Neuronal stem cell (in vitro differentiated cells): ENCODE measurements around the gene MYCBPAP.
A peak's percentile ranks its signal among the peaks of the same experiment; 100 is the strongest.
"Not testable (repeated sequence)": the region's sequence is repeated elsewhere in the genome, so short reads cannot be mapped to it uniquely, and the experiment has no call there.

Experiments used
- DNase-seq: peaks from one replicate; pipeline ENCODE4 v3.0.0-alpha.2; 2013; ENCODE audit warnings: low spot score
- H2AFZ ChIP-seq: one replicate; pipeline ENCODE4 v1.6.1; 2013; ENCODE audit warnings: mild to moderate bottlenecking, low read length, inconsistent platforms
- H2AK5ac ChIP-seq: 2 replicates; pipeline ENCODE4 v1.6.1; 2013; ENCODE audit warnings: low read depth, mild to moderate bottlenecking, inconsistent platforms, low read length, moderate library complexity, mixed read lengths
- H2BK120ac ChIP-seq: 2 replicates; pipeline ENCODE4 v1.6.1; 2013; ENCODE audit warnings: low read depth, mild to moderate bottlenecking, inconsistent platforms, low read length, moderate library complexity, mixed read lengths
- H2BK12ac ChIP-seq: one replicate; pipeline ENCODE4 v1.6.1; 2013; ENCODE audit warnings: low read length, inconsistent platforms
- H2BK15ac ChIP-seq: 2 replicates; pipeline ENCODE4 v1.6.1; 2013; ENCODE audit warnings: mild to moderate bottlenecking, low read length, inconsistent platforms, mixed read lengths
- H2BK5ac ChIP-seq: one replicate; pipeline ENCODE4 v1.6.1; 2013; ENCODE audit warnings: inconsistent platforms, mild to moderate bottlenecking, low read length, moderate library complexity
- H3K14ac ChIP-seq: one replicate; pipeline ENCODE4 v1.6.1; 2013; ENCODE audit warnings: low read length, inconsistent platforms
- H3K18ac ChIP-seq: 2 replicates; pipeline ENCODE4 v1.6.1; 2013; ENCODE audit warnings: low read length, inconsistent platforms
- H3K23ac ChIP-seq: 2 replicates; pipeline ENCODE4 v1.6.1; 2013; ENCODE audit warnings: low read depth, mild to moderate bottlenecking, mixed read lengths, low read length, inconsistent platforms; ENCODE audit not compliant: poor library complexity
- H3K27ac ChIP-seq: replicated peaks from 3 replicates; pipeline ENCODE4 v1.5.1; 2013; ENCODE audit warnings: low read length, inconsistent platforms
- H3K27me3 ChIP-seq, 3 experiments: 2 replicates each; pipeline ENCODE4 v1.6.1; 2013; ENCODE audit warnings: low read length in 3 of 3, mild to moderate bottlenecking in 2 of 3, inconsistent platforms in 1 of 3, low read depth in 1 of 3, mixed read lengths in 1 of 3, moderate library complexity in 1 of 3; ENCODE audit not compliant: control insufficient read depth in 3 of 3, insufficient read depth in 3 of 3
- H3K36me3 ChIP-seq, 2 donors: replicated peaks in 1 of 2; 2 replicates each; pipeline ENCODE4 v1.6.1; 2013; ENCODE audit warnings: low read length in 2 of 2; ENCODE audit not compliant: control insufficient read depth in 2 of 2, insufficient read depth in 2 of 2
- H3K4ac ChIP-seq: 2 replicates; pipeline ENCODE4 v1.6.1; 2013; ENCODE audit warnings: inconsistent platforms, mild to moderate bottlenecking, low read length, moderate library complexity
- H3K4me1 ChIP-seq, 2 donors: 1 replicate in 1 of 2; 2 replicates in 1 of 2; pipeline ENCODE4 v1.6.1; 2013; ENCODE audit warnings: low read length in 2 of 2, low read depth in 1 of 2; ENCODE audit not compliant: control insufficient read depth in 2 of 2, insufficient read depth in 1 of 2
- H3K4me2 ChIP-seq: one replicate; pipeline ENCODE4 v1.6.1; 2013; ENCODE audit warnings: mild to moderate bottlenecking, low read length, inconsistent platforms; ENCODE audit not compliant: insufficient read depth, poor library complexity, severe bottlenecking
- H3K4me3 ChIP-seq, 2 donors: 2 replicates each; pipeline ENCODE4 v1.5.1; 2013; ENCODE audit warnings: low read length in 2 of 2, mild to moderate bottlenecking in 2 of 2, inconsistent platforms in 1 of 2, moderate library complexity in 1 of 2
- H3K79me1 ChIP-seq: one replicate; pipeline ENCODE4 v1.6.1; 2013; ENCODE audit warnings: low read depth, mild to moderate bottlenecking, inconsistent platforms, low read length, moderate library complexity
- H3K9ac ChIP-seq: one replicate; pipeline ENCODE4 v1.6.1; 2013; ENCODE audit warnings: mild to moderate bottlenecking, low read depth, low read length, inconsistent platforms; ENCODE audit not compliant: poor library complexity
- H3K9me3 ChIP-seq, 2 donors: replicated peaks in 1 of 2; 2 replicates each; pipeline versions ENCODE3 to v1.6.1; 2013; ENCODE audit warnings: low read length in 2 of 2, mild to moderate bottlenecking in 2 of 2, inconsistent platforms in 1 of 2, low read depth in 1 of 2, mixed read lengths in 1 of 2, moderate library complexity in 1 of 2; ENCODE audit not compliant: control insufficient read depth in 2 of 2, insufficient read depth in 1 of 2
- H4K8ac ChIP-seq: one replicate; pipeline ENCODE4 v1.6.1; 2013; ENCODE audit warnings: low read depth, mild to moderate bottlenecking, inconsistent platforms, low read length, moderate library complexity
- H4K91ac ChIP-seq: one replicate; pipeline ENCODE4 v1.6.1; 2013; ENCODE audit warnings: low read length, low read depth, mild to moderate bottlenecking, inconsistent platforms; ENCODE audit not compliant: poor library complexity
- WGBS, 2 donors: extraction: QIAGEN DNeasy Blood & Tissue Kit; methylation state at CpG; one replicate each; pipeline ENCODE4 v1.1.7; 2013; ENCODE audit warnings: missing lambda C conversion rate in 2 of 2, mixed read lengths in 1 of 2; ENCODE audit not compliant: insufficient read length in 2 of 2, insufficient replicate concordance in 1 of 2; ENCODE audit errors: extremely low coverage in 2 of 2; 5-methylcytosine and 5-hydroxymethylcytosine counted together

The MYCBPAP gene

GRCh38 chr17:50472286-50472685 lies 36.0 kb upstream of the MYCBPAP start:
- H3K27me3 ChIP-seq, result peaks cover 16 to 90% (median 49%) of the 10 kb centered on the region in 3 experiments
- WGBS, 2 donors, result no CpG with 5 or more reads among the region's 10 CpGs

GRCh38 chr17:50472761-50473161 lies 35.5 kb upstream of the MYCBPAP start:
- not testable (repeated sequence) for H3K79me1 ChIP-seq, H2BK15ac ChIP-seq, H3K27ac ChIP-seq, H2BK5ac ChIP-seq, H3K4me2 ChIP-seq, H3K14ac ChIP-seq, H2BK120ac ChIP-seq, H2AK5ac ChIP-seq, H2AFZ ChIP-seq, H3K18ac ChIP-seq, H3K9me3 ChIP-seq, H4K91ac ChIP-seq, H3K36me3 ChIP-seq, H3K4me1 ChIP-seq, H3K23ac ChIP-seq, H2BK12ac ChIP-seq, H3K4me3 ChIP-seq, H4K8ac ChIP-seq, H3K4ac ChIP-seq, H3K9ac ChIP-seq, DNase-seq
- no CpG with 5 or more reads among the region's 13 CpGs for WGBS, 2 donors
- peaks cover 14 to 85% (median 45%) of the 10 kb centered on the region in 3 experiments for H3K27me3 ChIP-seq

More at GRCh38 chr17:50472286-50472685, 36.0 kb upstream of the MYCBPAP start:
- peak overlapping the region; percentile 13 for H3K18ac ChIP-seq
- no peak overlapping the region for H2BK5ac ChIP-seq
- no peak overlapping the region for H3K9ac ChIP-seq
- peak overlapping the region; percentile 79 for H3K14ac ChIP-seq
- no peak for DNase-seq
- H3K27ac ChIP-seq, result no peak overlapping the region
- no peak overlapping the region for H3K23ac ChIP-seq
- no peak overlapping the region for H3K4me2 ChIP-seq
- no peak overlapping the region for H2BK120ac ChIP-seq
- H3K4me1 ChIP-seq, result peaks cover 0 to 8% of the 10 kb centered on the region in 2 donors
- no peaks in the 10 kb centered on the region for H3K36me3 ChIP-seq
- H4K8ac ChIP-seq, result no peak overlapping the region
- no peak overlapping the region for H2AFZ ChIP-seq
- peak overlapping the region; percentile 24 for H2BK15ac ChIP-seq
- H4K91ac ChIP-seq, result no peak overlapping the region
- peaks cover 4 to 8% of the 10 kb centered on the region in 2 donors for H3K9me3 ChIP-seq
- no peaks in the 10 kb centered on the region for H3K79me1 ChIP-seq
- no peak overlapping the region for H2AK5ac ChIP-seq
- H2BK12ac ChIP-seq, result no peak overlapping the region
- H3K4me3 ChIP-seq, result no peak overlapping the region
- no peak overlapping the region for H3K4ac ChIP-seq

DNA sequence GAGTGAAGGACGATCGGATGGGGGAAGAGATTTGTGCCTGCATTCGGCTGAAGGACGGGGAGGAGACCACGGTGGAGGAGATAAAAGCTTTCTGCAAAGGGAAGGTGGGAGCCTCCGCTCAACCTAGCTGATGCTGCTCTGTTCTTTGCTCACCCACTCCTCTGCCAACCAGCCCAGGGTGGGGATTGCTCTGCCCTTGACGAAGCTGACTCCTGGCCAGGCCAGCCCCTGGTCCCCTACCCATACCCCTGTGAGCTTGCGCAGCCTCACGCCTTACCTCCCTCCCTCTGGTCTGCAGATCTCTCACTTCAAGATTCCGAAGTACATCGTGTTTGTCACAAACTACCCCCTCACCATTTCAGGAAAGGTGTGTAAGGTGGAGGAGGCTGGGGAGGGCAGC lies 34.3 kb upstream of the MYCBPAP start:
- Histone ChIP-seq H2AK5ac (no peak overlapping the region), H2BK12ac (no peak overlapping the region)
- WGBS, 2 donors, result no CpG with 5 or more reads among the region's 11 CpGs

GRCh38 chr17:50474523-50474922 lies 33.7 kb upstream of the MYCBPAP start:
- no peak overlapping the region for H2AFZ ChIP-seq
- no peak overlapping the region for H3K14ac ChIP-seq
- no peak overlapping the region for H3K27ac ChIP-seq
- no peaks in the 10 kb centered on the region for H3K36me3 ChIP-seq
- H3K4me3 ChIP-seq, result no peak overlapping the region
- H3K23ac ChIP-seq, result no peak overlapping the region
- no peak for DNase-seq
- no peak overlapping the region for H3K9ac ChIP-seq
- WGBS, 2 donors, result no CpG with 5 or more reads among the region's 6 CpGs
- no peaks in the 10 kb centered on the region for H3K79me1 ChIP-seq
- no peak overlapping the region for H3K4me2 ChIP-seq
- no peak overlapping the region for H2BK120ac ChIP-seq
- peaks cover 3 to 68% (median 28%) of the 10 kb centered on the region in 3 experiments for H3K27me3 ChIP-seq
- H2BK15ac ChIP-seq, result no peak overlapping the region
- H2BK12ac ChIP-seq, result no peak overlapping the region
- H3K4ac ChIP-seq, result no peak overlapping the region
- H4K91ac ChIP-seq, result no peak overlapping the region
- no peak overlapping the region for H3K18ac ChIP-seq
- peaks cover 4 to 6% of the 10 kb centered on the region in 2 donors for H3K4me1 ChIP-seq
- H3K9me3 ChIP-seq, result peaks cover 0 to 1% of the 10 kb centered on the region in 2 donors
- H4K8ac ChIP-seq, result no peak overlapping the region
- no peak overlapping the region for H2BK5ac ChIP-seq
- H2AK5ac ChIP-seq, result no peak overlapping the region

More for the DNA sequence above, 34.3 kb upstream of the MYCBPAP start:
- Histone ChIP-seq H3K9me3 (peaks cover 0 to 1% of the 10 kb centered on the region in 2 donors), H4K91ac (no peak overlapping the region), H4K8ac (no peak overlapping the region), H2BK120ac (no peak overlapping the region), H3K79me1 (no peaks in the 10 kb centered on the region), H3K4me3 (no peak overlapping the region), H3K14ac (no peak overlapping the region), H3K4me1 (peaks cover 3 to 8% of the 10 kb centered on the region in 2 donors), H2BK15ac (no peak overlapping the region), H3K4ac (no peak overlapping the region), H3K4me2 (no peak overlapping the region), H3K27ac (no peak overlapping the region), H2BK5ac (no peak overlapping the region), H3K27me3 (peaks cover 6 to 74% (median 35%) of the 10 kb centered on the region in 3 experiments), H3K9ac (peak overlapping the region; percentile 39), H3K18ac (no peak overlapping the region), H2AFZ (no peak overlapping the region), H3K36me3 (no peaks in the 10 kb centered on the region), H3K23ac (no peak overlapping the region)
- no peak for DNase-seq
